ENCODE measurements around the gene DDX53. TPM values are rescaled to one million over a fixed set of nuclear protein-coding genes. Genes with fewer than 3 reads are reported as not detected.

Gene DDX53
- total RNA-seq, 2 experiments from 2014 or later, result not detected

GRCh38 chrX:22985958-22986357, 13.8 kb upstream of the DDX53 start:
- ChIA-PET CTCF (ENCODE audit: unreplicated experiment) (no interaction called here), POLR2A (interaction anchor here (0.7 kb wide), 1 partner anchor 99 kb away, joined by 3 read pairs; no protein-coding TSS in a partner anchor)
- no TSS peak for BruUV-seq (replicated peaks)
- intact Hi-C loops (cut with micrococcal nuclease; ENCODE audit: unreplicated experiment), result no loop called here
- Histone ChIP-seq H3K4me1 (ENCODE audit: insufficient read depth, low read length, poor library complexity, severe bottlenecking) (no peaks in the 10 kb centered on the region), H3K9me2 (ENCODE audit: insufficient read depth, low read length) (no peaks in the 10 kb centered on the region), H4K20me1 (ENCODE audit: insufficient read depth, low read length) (no peaks in the 10 kb centered on the region), H2AFZ (ENCODE audit: low read length) (no peak overlapping the region), H3K79me2 (ENCODE audit: insufficient read depth, low read depth, low read length) (no peaks in the 10 kb centered on the region), H3K4me2 (ENCODE audit: low read length) (no peak overlapping the region), H3K4me3 (ENCODE audit: low read depth, low read length, poor library complexity, severe bottlenecking) (no peak overlapping the region), H3K27ac (ENCODE audit: low read depth, low read length, poor library complexity, severe bottlenecking) (no peak overlapping the region), H3K9me3 (ENCODE audit: low read length) (no peaks in the 10 kb centered on the region), H3K36me3 (ENCODE audit: insufficient read depth, low read length) (no peaks in the 10 kb centered on the region)
- TF ChIP-seq EZH2phosphoT487 (IDR thresholded peaks at IDR 0.05; ENCODE audit: borderline replicate concordance, low read depth, low read length) (no peak), CTCF (conservative IDR thresholded peaks at IDR 0.05; ENCODE audit: low read length) (no peak)
- DNase-seq (ENCODE audit: low spot score), result no peak

- intact Hi-C loops (cut with micrococcal nuclease; ENCODE audit: unreplicated experiment), result no loop called here
- Histone ChIP-seq H3K4me1 (ENCODE audit: insufficient read depth, low read length, poor library complexity, severe bottlenecking) (no peaks in the 10 kb centered on the region), H3K79me2 (ENCODE audit: insufficient read depth, low read depth, low read length) (no peaks in the 10 kb centered on the region), H4K20me1 (ENCODE audit: insufficient read depth, low read length) (no peaks in the 10 kb centered on the region), H2AFZ (ENCODE audit: low read length) (no peak overlapping the region), H3K9me3 (ENCODE audit: low read length) (no peaks in the 10 kb centered on the region), H3K9me2 (ENCODE audit: insufficient read depth, low read length) (no peaks in the 10 kb centered on the region), H3K4me2 (ENCODE audit: low read length) (no peak overlapping the region), H3K36me3 (ENCODE audit: insufficient read depth, low read length) (no peaks in the 10 kb centered on the region), H3K27ac (ENCODE audit: low read depth, low read length, poor library complexity, severe bottlenecking) (no peak overlapping the region), H3K4me3 (ENCODE audit: low read depth, low read length, poor library complexity, severe bottlenecking) (no peak overlapping the region)
- BruUV-seq (replicated peaks), result no TSS peak
- no peak for TF ChIP-seq EZH2phosphoT487 (IDR thresholded peaks at IDR 0.05; ENCODE audit: borderline replicate concordance, low read depth, low read length)
- no peak for TF ChIP-seq CTCF (conservative IDR thresholded peaks at IDR 0.05; ENCODE audit: low read length)
- no peak for DNase-seq (ENCODE audit: low spot score)
- CTCF ChIA-PET (ENCODE audit: unreplicated experiment), result no interaction called here
- POLR2A ChIA-PET, result no interaction called here
Observed at GRCh38 chrX:22987452-22987851, 12.3 kb upstream of the DDX53 start.

GRCh38 chrX:23003116-23003515, 3.4 kb downstream of the DDX53 start:
- Histone ChIP-seq H3K27ac (ENCODE audit: low read depth, low read length, poor library complexity, severe bottlenecking) (no peak overlapping the region), H3K4me1 (ENCODE audit: insufficient read depth, low read length, poor library complexity, severe bottlenecking) (no peaks in the 10 kb centered on the region), H3K79me2 (ENCODE audit: insufficient read depth, low read depth, low read length) (no peaks in the 10 kb centered on the region), H2AFZ (ENCODE audit: low read length) (no peak overlapping the region), H3K36me3 (ENCODE audit: insufficient read depth, low read length) (no peaks in the 10 kb centered on the region), H3K4me2 (ENCODE audit: low read length) (no peak overlapping the region), H4K20me1 (ENCODE audit: insufficient read depth, low read length) (no peaks in the 10 kb centered on the region), H3K9me2 (ENCODE audit: insufficient read depth, low read length) (no peaks in the 10 kb centered on the region), H3K4me3 (ENCODE audit: low read depth, low read length, poor library complexity, severe bottlenecking) (no peak overlapping the region), H3K9me3 (ENCODE audit: low read length) (no peaks in the 10 kb centered on the region)
- DNase-seq (ENCODE audit: low spot score), result no peak
- POLR2A ChIA-PET, result no interaction called here
- BruUV-seq (replicated peaks), result no TSS peak
- intact Hi-C loops (cut with micrococcal nuclease; ENCODE audit: unreplicated experiment), result no loop called here
- CTCF ChIA-PET (ENCODE audit: unreplicated experiment), result no interaction called here
- no peak for TF ChIP-seq CTCF (conservative IDR thresholded peaks at IDR 0.05; ENCODE audit: low read length)
- TF ChIP-seq EZH2phosphoT487 (IDR thresholded peaks at IDR 0.05; ENCODE audit: borderline replicate concordance, low read depth, low read length), result no peak
